ENCODE measurements around the gene ABL2.

ABL2 gene

GRCh38 chr1:179082999-179083335 lies 146.5 kb downstream of the ABL2 start:
- DNase-seq (ENCODE audit: insufficient read length) (no peak), FAIRE-seq (no peak)
- TF ChIP-seq TAF1 (IDR thresholded peaks at IDR 0.05; ENCODE audit: borderline replicate concordance, low read depth, low read length) (no peak), POLR2A (IDR thresholded peaks at IDR 0.05; ENCODE audit: low read depth, low read length) (0 out of 2 replicates have a peak, but pooled peaks have one; percentile 17), POLR2AphosphoS5 (IDR thresholded peaks at IDR 0.05; ENCODE audit: low read depth, low read length) (0 out of 2 replicates have a peak, but pooled peaks have one; percentile 6)

GRCh38 chr1:179082333-179082998 lies 147.0 kb downstream of the ABL2 start:
- DNase-seq (ENCODE audit: insufficient read length), result peak; percentile 29
- TF ChIP-seq POLR2A (IDR thresholded peaks at IDR 0.05; ENCODE audit: low read depth, low read length) (no peak), TAF1 (IDR thresholded peaks at IDR 0.05; ENCODE audit: borderline replicate concordance, low read depth, low read length) (no peak), POLR2AphosphoS5 (IDR thresholded peaks at IDR 0.05; ENCODE audit: low read depth, low read length) (no peak)
- peak; percentile 5 for FAIRE-seq

- FAIRE-seq (peak; percentile 94), DNase-seq (ENCODE audit: insufficient read length) (peak; percentile 95)
- TF ChIP-seq POLR2A (IDR thresholded peaks at IDR 0.05; ENCODE audit: low read depth, low read length) (peak; percentile 94; the same call in 1 of the 2 replicates), TAF1 (IDR thresholded peaks at IDR 0.05; ENCODE audit: borderline replicate concordance, low read depth, low read length) (no peak; the same call in 1 of the 2 replicates), POLR2AphosphoS5 (IDR thresholded peaks at IDR 0.05; ENCODE audit: low read depth, low read length) (peak; percentile 80; the same call in 1 of the 2 replicates)
Observed at GRCh38 chr1:179081687-179082332, 147.7 kb downstream of the ABL2 start, which contains the start of gene TOR3A. TSS of gene TOR3A (plus strand) at chr1:179082070. CDS start at chr1:179082129, 59 bp downstream.

GRCh38 chr1:179080866-179081686 lies 148.4 kb downstream of the ABL2 start:
- FAIRE-seq, result peak; percentile 17
- DNase-seq (ENCODE audit: insufficient read length), result no peak
- no peak for TF ChIP-seq TAF1 (IDR thresholded peaks at IDR 0.05; ENCODE audit: borderline replicate concordance, low read depth, low read length)
- no peak; the same call in 1 of the 2 replicates for TF ChIP-seq POLR2A (IDR thresholded peaks at IDR 0.05; ENCODE audit: low read depth, low read length)
- no peak for TF ChIP-seq POLR2AphosphoS5 (IDR thresholded peaks at IDR 0.05; ENCODE audit: low read depth, low read length)

GRCh38 chr1:179079113-179079761 lies 150.2 kb downstream of the ABL2 start:
- no peak for DNase-seq (ENCODE audit: insufficient read length)
- TF ChIP-seq POLR2A (IDR thresholded peaks at IDR 0.05; ENCODE audit: low read depth, low read length), result no peak
- no peak for TF ChIP-seq TAF1 (IDR thresholded peaks at IDR 0.05; ENCODE audit: borderline replicate concordance, low read depth, low read length)
- no peak for TF ChIP-seq POLR2AphosphoS5 (IDR thresholded peaks at IDR 0.05; ENCODE audit: low read depth, low read length)
- FAIRE-seq, result no peak

- DNase-seq (ENCODE audit: insufficient read length) (no peak), FAIRE-seq (no peak)
- TF ChIP-seq POLR2A (IDR thresholded peaks at IDR 0.05; ENCODE audit: low read depth, low read length) (no peak), POLR2AphosphoS5 (IDR thresholded peaks at IDR 0.05; ENCODE audit: low read depth, low read length) (no peak), TAF1 (IDR thresholded peaks at IDR 0.05; ENCODE audit: borderline replicate concordance, low read depth, low read length) (no peak)
Observed at GRCh38 chr1:179077396-179077795, 152.1 kb downstream of the ABL2 start.

- no peak for FAIRE-seq
- DNase-seq (ENCODE audit: insufficient read length), result no peak
- TF ChIP-seq TAF1 (IDR thresholded peaks at IDR 0.05; ENCODE audit: borderline replicate concordance, low read depth, low read length) (no peak), POLR2A (IDR thresholded peaks at IDR 0.05; ENCODE audit: low read depth, low read length) (no peak), POLR2AphosphoS5 (IDR thresholded peaks at IDR 0.05; ENCODE audit: low read depth, low read length) (no peak)
Observed at GRCh38 chr1:179066471-179066870, 163.0 kb downstream of the ABL2 start.

GRCh38 chr1:179061360-179062282 lies 167.9 kb downstream of the ABL2 start:
- FAIRE-seq (no peak), DNase-seq (ENCODE audit: insufficient read length) (no peak)
- TF ChIP-seq POLR2AphosphoS5 (IDR thresholded peaks at IDR 0.05; ENCODE audit: low read depth, low read length) (no peak), POLR2A (IDR thresholded peaks at IDR 0.05; ENCODE audit: low read depth, low read length) (no peak), TAF1 (IDR thresholded peaks at IDR 0.05; ENCODE audit: borderline replicate concordance, low read depth, low read length) (no peak)

GRCh38 chr1:179058487-179059483 lies 170.7 kb downstream of the ABL2 start:
- DNase-seq (ENCODE audit: insufficient read length) (no peak), FAIRE-seq (no peak)
- no peak for TF ChIP-seq POLR2AphosphoS5 (IDR thresholded peaks at IDR 0.05; ENCODE audit: low read depth, low read length)
- TF ChIP-seq TAF1 (IDR thresholded peaks at IDR 0.05; ENCODE audit: borderline replicate concordance, low read depth, low read length), result no peak
- no peak for TF ChIP-seq POLR2A (IDR thresholded peaks at IDR 0.05; ENCODE audit: low read depth, low read length)
